Endothelial cell of umbilical vein (primary cell): ENCODE results near the gene UNC5C. TPM values are rescaled to one million over a fixed set of nuclear protein-coding genes. Genes with fewer than 3 reads are reported as not detected.

ENCODE experiments used
- BruUV-seq: library from RNA; stranded (reverse); fragments of 400-500 nt; replicated peaks from 2 replicates; lab custom pipeline; 2021; lab: Mats Ljungman, UMichigan
- CTCF ChIA-PET: fragments of 300-600, 350-600 bp; sonication (Branson Sonifier 250); formaldehyde crosslinking; loops from one replicate; lab custom pipeline; 2021; ENCODE audit warnings: antibody characterized with exemption, inconsistent platforms; lab: Charles Lee
- POLR2A ChIA-PET: fragments of 300-600, 350-600 bp; sonication (Branson Sonifier 250); formaldehyde crosslinking; loops from one replicate; lab custom pipeline; 2021; ENCODE audit warnings: antibody characterized with exemption, inconsistent platforms; lab: Charles Lee
- DNase-seq: peaks from one replicate; pipeline ENCODE4 v3.0.0-alpha.2; 2011; ENCODE audit warnings: low read depth, low spot score
- FAIRE-seq: peaks from 2 replicates; lab custom pipeline; 2011; peaks lifted over from hg19 to GRCh38; lab: Jason Lieb, UNC
- H2AFZ ChIP-seq: 2 replicates; pipeline ENCODE4 v1.6.0; 2012; ENCODE audit warnings: low read depth, low read length, control low read depth, inconsistent platforms
- H3K27ac ChIP-seq: 2 replicates; pipeline ENCODE4 v1.5.1; 2011; ENCODE audit warnings: low read depth, mild to moderate bottlenecking, control low read depth, low read length, moderate library complexity; ENCODE audit not compliant: insufficient read depth
- H3K27me3 ChIP-seq, 2 experiments: 2 replicates each; pipeline versions ENCODE4 v1.6.0 to v1.6.1; 2011; ENCODE audit warnings: low read length in 2 of 2, mixed read lengths in 1 of 2; ENCODE audit not compliant: control insufficient read depth in 2 of 2, insufficient read depth in 2 of 2
- H3K36me3 ChIP-seq, 2 experiments: 2 replicates in 1 of 2; 3 replicates in 1 of 2; pipeline ENCODE4 v1.5.1; 2011; ENCODE audit warnings: low read length in 2 of 2, mild to moderate bottlenecking in 1 of 2, moderate library complexity in 1 of 2; ENCODE audit not compliant: control insufficient read depth in 2 of 2, insufficient read depth in 2 of 2; ENCODE audit errors: extremely low read depth in 1 of 2
- H3K4me1 ChIP-seq: 3 replicates; pipeline ENCODE4 v1.5.1; 2011; ENCODE audit warnings: mild to moderate bottlenecking, low read length; ENCODE audit not compliant: control insufficient read depth, insufficient read depth; ENCODE audit errors: extremely low read depth
- H3K4me2 ChIP-seq: 2 replicates; pipeline ENCODE4 v1.6.1; 2011; ENCODE audit warnings: low read length, control low read depth, mixed read lengths; ENCODE audit not compliant: insufficient read depth
- H3K4me3 ChIP-seq, 3 experiments: fragments of 200-600 bp in 1 of 3; sonication (generic), shearing (Covaris generic) in 1 of 3; replicated peaks in 1 of 3; 2 replicates each; pipeline ENCODE4 v1.5.1; 2011 to 2016; ENCODE audit warnings: control low read depth in 3 of 3, low read length in 3 of 3, mild to moderate bottlenecking in 2 of 3, inconsistent platforms in 1 of 3, low read depth in 1 of 3, moderate library complexity in 1 of 3; ENCODE audit not compliant: insufficient read depth in 1 of 3
- H3K79me2 ChIP-seq: 2 replicates; pipeline ENCODE4 v1.6.0; 2012; ENCODE audit warnings: low read length, inconsistent platforms; ENCODE audit not compliant: control insufficient read depth, insufficient read depth
- H3K9ac ChIP-seq: replicated peaks from 2 replicates; pipeline ENCODE3; 2011; ENCODE audit warnings: low read length, control low read depth; ENCODE audit not compliant: insufficient read depth; ENCODE audit errors: extremely low read depth
- H3K9me1 ChIP-seq: replicated peaks from 3 replicates; pipeline ENCODE4 v1.6.0; 2011; ENCODE audit warnings: mild to moderate bottlenecking, low read length; ENCODE audit not compliant: control insufficient read depth, insufficient read depth; ENCODE audit errors: extremely low read depth
- H3K9me3 ChIP-seq: replicated peaks from 2 replicates; pipeline ENCODE4 v1.5.1; 2012; ENCODE audit warnings: low read length, inconsistent platforms; ENCODE audit not compliant: control insufficient read depth, insufficient read depth
- H4K20me1 ChIP-seq: replicated peaks from 2 replicates; pipeline ENCODE3; 2011; ENCODE audit warnings: mild to moderate bottlenecking, low read length; ENCODE audit not compliant: control insufficient read depth, insufficient read depth; ENCODE audit errors: extremely low read depth
- CTCF ChIP-seq, 2 donors: IDR thresholded peaks; 1 replicate in 1 of 2; 2 replicates in 1 of 2; pipeline ENCODE4 v1.5.1; 2011; ENCODE audit warnings: low read length in 2 of 2, mild to moderate bottlenecking in 2 of 2, moderate library complexity in 2 of 2, control low read depth in 1 of 2, inconsistent platforms in 1 of 2, low read depth in 1 of 2; ENCODE audit not compliant: insufficient read depth in 1 of 2; ENCODE audit errors: extremely low read depth in 1 of 2
- EZH2 ChIP-seq: IDR thresholded peaks from 2 replicates; pipeline ENCODE4 v1.6.1; 2012; ENCODE audit warnings: borderline replicate concordance, low read depth, mild to moderate bottlenecking, moderate library complexity, low read length, inconsistent platforms; ENCODE audit not compliant: severe bottlenecking
- FOS ChIP-seq: IDR thresholded peaks from 2 replicates; pipeline ENCODE4 v1.6.1; 2011; ENCODE audit warnings: mild to moderate bottlenecking, low read length, moderate library complexity, borderline replicate concordance; ENCODE audit not compliant: insufficient read depth
- GATA2 ChIP-seq: IDR thresholded peaks from 2 replicates; pipeline ENCODE4 v1.7.0; 2011; ENCODE audit warnings: low read depth, mild to moderate bottlenecking, moderate library complexity, mixed read lengths, low read length; ENCODE audit not compliant: insufficient read length, insufficient read depth
- JUN ChIP-seq: IDR thresholded peaks from 2 replicates; pipeline ENCODE4 v1.6.1; 2011; ENCODE audit warnings: borderline replicate concordance, low read depth; ENCODE audit not compliant: insufficient read length, insufficient read depth
- MAX ChIP-seq: IDR thresholded peaks from 2 replicates; pipeline ENCODE4 v1.6.1; 2011; ENCODE audit not compliant: insufficient read depth, insufficient read length
- MYC ChIP-seq: IDR thresholded peaks from one replicate; pipeline ENCODE4 v1.6.1; 2011; ENCODE audit warnings: mild to moderate bottlenecking, low read depth, low read length
- POLR2A ChIP-seq: IDR thresholded peaks from 2 replicates; pipeline ENCODE4 v1.6.1; 2012; ENCODE audit warnings: low read depth, mild to moderate bottlenecking, control low read depth, low read length
- POLR2AphosphoS5 ChIP-seq: IDR thresholded peaks from 2 replicates; pipeline ENCODE4 v1.6.1; 2012; ENCODE audit warnings: low read depth, mild to moderate bottlenecking, control low read depth, low read length, moderate library complexity; ENCODE audit not compliant: insufficient read depth
- dilution Hi-C: fragments of 300-500 bp; cut with MboI; formaldehyde crosslinking; loops from one replicate; pipeline ENCODE4 v1.15.0; 2019; ENCODE audit warnings: low sequenced_read_pairs; ENCODE audit not compliant: extremely low pct_ligation_motif_present
- intact Hi-C: fragments of 100-400 bp; cut with micrococcal nuclease; formaldehyde crosslinking; loops from one replicate; pipeline ENCODE4 v1.10.0; 2022
- polyA plus RNA-seq, 4 experiments: library from polyadenylated mRNA; depleted of rRNA in 3 of 4; stranded (reverse) in 3 of 4; unstranded in 1 of 4; fragments of >200 nt; gene quantifications; 2 replicates each; pipeline versions ENCODE4 v1.2.1 to v1.2.3, GENCODE V29; 2011 to 2012; ENCODE audit warnings: missing spikeins in 1 of 4
- total RNA-seq: library from RNA; stranded (reverse); gene quantifications from 2 replicates; pipeline ENCODE4 v1.2.3, GENCODE V29; 2021

The UNC5C gene
- total and polyA plus RNA-seq, 2 donors (not counting 3 experiments of a cell fraction or from before 2014, with no cell fraction given): 0.44 to 0.53 TPM

- H2AFZ ChIP-seq: no peak overlapping the region
- intact Hi-C loops (loop anchor here (10.0 kb wide), 1 partner anchor 810 kb away; no protein-coding TSS in a partner anchor), dilution Hi-C loops (no loop called here)
These were observed 4.4 kb downstream of the UNC5C start for GRCh38 chr4:95544113-95545103.

More at GRCh38 chr4:95544113-95545103, 4.4 kb downstream of the UNC5C start:
- Histone ChIP-seq H3K27ac (no peak overlapping the region), H3K79me2 (no peaks in the 10 kb centered on the region), H3K9me1 (no peaks in the 10 kb centered on the region), H3K4me1 (peaks cover 14% of the 10 kb centered on the region), H3K4me2 (no peak overlapping the region), H3K36me3 (no peaks in the 10 kb centered on the region), H3K9me3 (no peaks in the 10 kb centered on the region), H3K4me3 (no peak overlapping the region), H3K9ac (no peak overlapping the region), H3K27me3 (peaks cover 16 to 20% of the 10 kb centered on the region in 2 experiments), H4K20me1 (no peaks in the 10 kb centered on the region)
- TF ChIP-seq GATA2 (no peak), EZH2 (no peak), CTCF (IDR thresholded peaks at IDR 0.05; ENCODE audit: extremely low read depth in 1 of 2, insufficient read depth in 1 of 2, low read depth in 1 of 2, low read length in 2 of 2) (no peak), MYC (no peak), POLR2A (no peak), MAX (no peak), FOS (no peak), POLR2AphosphoS5 (no peak), JUN (no peak)
- BruUV-seq: no TSS peak
- ChIA-PET CTCF (interaction anchor here (1.0 to 1.5 kb wide), 5 partner anchors 34 to 378 kb away, joined by 3 to 4 read pairs (median 3); no protein-coding TSS in a partner anchor), POLR2A (no interaction called here)
- FAIRE-seq: no peak
- no peak for DNase-seq
